Measurements from ENCODE around the gene EXOSC7. TPM values are rescaled to one million over a fixed set of nuclear protein-coding genes. Genes with fewer than 3 reads are reported as not detected.

Gene EXOSC7
- total and polyA plus RNA-seq, 9 of the 15 experiments (the other 6 are each of a cell fraction or from before 2014, with no cell fraction given), result 88.5 to 237 (median 112) TPM

DNA sequence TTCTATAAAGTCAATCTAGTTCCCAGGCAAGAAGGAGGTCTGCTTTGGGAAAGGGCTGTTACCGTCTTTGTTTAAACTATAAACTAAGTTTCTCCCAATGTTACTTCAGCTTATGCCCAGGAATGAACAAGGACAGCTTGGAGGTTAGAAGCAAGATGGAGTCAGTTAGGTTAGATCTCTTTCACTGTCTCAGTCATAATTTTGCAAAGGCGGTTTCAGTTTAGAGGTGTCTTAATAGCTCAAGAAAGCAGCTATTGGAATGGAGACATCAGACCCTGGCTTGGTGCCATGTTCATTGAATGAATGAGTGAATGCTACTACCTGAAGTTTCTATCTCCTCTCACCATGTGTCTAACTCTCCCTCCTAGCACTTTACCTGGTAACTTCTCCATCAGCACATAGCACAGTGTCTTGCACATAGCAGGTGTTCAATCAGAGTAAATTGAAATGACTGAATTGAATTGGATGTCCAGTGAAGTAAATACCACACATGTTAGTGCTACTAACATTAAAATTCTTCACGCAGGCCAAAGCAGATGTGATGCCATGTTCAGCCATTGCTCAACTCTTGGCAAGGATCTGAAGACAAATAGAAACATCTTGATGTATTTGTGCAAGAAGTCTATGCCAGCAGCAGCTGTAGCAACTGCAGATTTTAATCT, 78.3 kb downstream of the EXOSC7 start (continued):
- TF ChIP-seq, protein P1, sequence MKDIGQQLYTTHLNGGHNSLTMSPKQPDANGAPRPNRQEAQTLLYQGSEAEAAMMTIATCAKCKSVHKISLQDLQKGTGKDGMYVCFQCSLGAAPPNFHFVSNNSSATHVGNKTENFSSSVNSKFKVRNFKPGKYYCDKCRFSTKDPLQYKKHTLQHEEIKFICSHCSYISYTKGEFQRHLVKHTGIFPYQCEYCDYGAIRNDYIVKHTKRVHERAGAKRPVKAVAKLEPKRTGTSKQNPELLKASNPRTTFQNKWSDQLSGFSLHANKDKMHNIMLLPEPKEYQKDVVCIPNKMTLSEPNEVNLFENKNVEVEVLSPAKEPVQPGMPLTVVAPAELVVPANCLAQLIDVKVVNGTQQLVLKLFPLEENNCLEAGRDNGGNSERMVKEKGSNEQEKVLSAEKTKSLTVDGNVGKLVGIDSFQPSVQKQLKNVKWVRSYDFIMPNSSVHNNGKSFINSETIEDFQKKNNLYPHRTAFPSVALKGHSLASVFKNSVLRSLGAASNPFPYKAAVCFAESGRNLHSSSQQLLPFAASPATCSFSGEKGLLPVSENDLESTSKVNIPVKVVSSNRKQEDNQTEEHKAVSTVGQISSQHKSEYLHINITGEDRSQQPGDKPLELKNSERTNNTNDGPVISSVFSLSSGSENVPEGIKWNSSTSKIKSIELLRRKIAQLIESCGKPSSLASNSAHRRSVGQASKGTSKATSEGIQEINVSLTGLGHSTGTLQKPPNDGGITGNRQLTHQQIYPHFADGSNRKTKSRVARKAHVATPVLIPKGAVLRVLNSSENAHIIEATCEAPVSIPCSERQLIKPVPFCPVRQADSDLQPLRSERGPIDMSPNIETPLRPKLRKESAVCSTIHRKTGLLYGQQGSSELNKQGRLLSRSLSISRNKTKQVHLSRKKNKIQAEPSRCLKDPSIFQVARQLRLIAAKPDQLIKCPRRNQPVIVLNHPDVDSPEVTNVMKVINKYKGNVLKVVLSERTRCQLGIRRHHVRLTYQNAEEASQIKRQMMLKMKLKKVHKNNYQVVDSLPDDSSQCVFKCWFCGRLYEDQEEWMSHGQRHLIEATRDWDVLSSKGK (CRISPR knock-in tag; IDR thresholded peaks at IDR 0.05), result no peak
- TF ChIP-seq KDM4B (IDR thresholded peaks at IDR 0.05; ENCODE audit: borderline replicate concordance in 2 of 2, low read depth in 1 of 2), result no peak
- no peak for TF ChIP-seq KDM5B (IDR thresholded peaks at IDR 0.05; ENCODE audit: insufficient replicate concordance, low read depth, low read length)
- no peak for TF ChIP-seq PBX2 (CRISPR knock-in tag; IDR thresholded peaks at IDR 0.05; ENCODE audit: low read depth)
- TF ChIP-seq PBX2 (tag; conservative IDR thresholded peaks at IDR 0.05; ENCODE audit: low read depth), result peak; percentile 69
- TF ChIP-seq ZNF146 (CRISPR knock-in tag; IDR thresholded peaks at IDR 0.05; ENCODE audit: unreplicated experiment), result no peak
- no peak for TF ChIP-seq KHSRP (IDR thresholded peaks at IDR 0.05)
- TF ChIP-seq ELF2 (CRISPR knock-in tag; IDR thresholded peaks at IDR 0.05), result peak; percentile 65; the same call in 1 of the 2 replicates
- TF ChIP-seq ARNT (IDR thresholded peaks at IDR 0.05), result no peak
- peak; percentile 68; the same call in 1 of the 2 replicates for TF ChIP-seq ZNF707 (CRISPR knock-in tag; conservative IDR thresholded peaks at IDR 0.05)
- no peak for TF ChIP-seq ZNF3 (CRISPR knock-in tag; IDR thresholded peaks at IDR 0.05)
- TF ChIP-seq MLX (CRISPR knock-in tag; conservative IDR thresholded peaks at IDR 0.05), result no peak
- TF ChIP-seq MECOM (CRISPR knock-in tag; IDR thresholded peaks at IDR 0.05), result peak; percentile 94
- no peak for TF ChIP-seq GATAD2B (IDR thresholded peaks at IDR 0.05; ENCODE audit: borderline replicate concordance)
- TF ChIP-seq ZBTB1 (CRISPR knock-in tag; IDR thresholded peaks at IDR 0.05; ENCODE audit: borderline replicate concordance, low read depth), result no peak
- TF ChIP-seq ZNF511 (CRISPR knock-in tag; IDR thresholded peaks at IDR 0.05), result no peak
- TF ChIP-seq FUS (optimal IDR thresholded peaks at IDR 0.05; ENCODE audit: low read depth, low read length), result no peak
- TF ChIP-seq, protein P2, sequence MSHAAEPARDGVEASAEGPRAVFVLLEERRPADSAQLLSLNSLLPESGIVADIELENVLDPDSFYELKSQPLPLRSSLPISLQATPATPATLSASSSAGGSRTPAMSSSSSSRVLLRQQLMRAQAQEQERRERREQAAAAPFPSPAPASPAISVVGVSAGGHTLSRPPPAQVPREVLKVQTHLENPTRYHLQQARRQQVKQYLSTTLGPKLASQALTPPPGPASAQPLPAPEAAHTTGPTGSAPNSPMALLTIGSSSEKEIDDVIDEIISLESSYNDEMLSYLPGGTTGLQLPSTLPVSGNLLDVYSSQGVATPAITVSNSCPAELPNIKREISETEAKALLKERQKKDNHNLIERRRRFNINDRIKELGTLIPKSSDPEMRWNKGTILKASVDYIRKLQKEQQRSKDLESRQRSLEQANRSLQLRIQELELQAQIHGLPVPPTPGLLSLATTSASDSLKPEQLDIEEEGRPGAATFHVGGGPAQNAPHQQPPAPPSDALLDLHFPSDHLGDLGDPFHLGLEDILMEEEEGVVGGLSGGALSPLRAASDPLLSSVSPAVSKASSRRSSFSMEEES (CRISPR knock-in tag; IDR thresholded peaks at IDR 0.05), result peak; percentile 38
- TF ChIP-seq TSC22D4 (tag; IDR thresholded peaks at IDR 0.05), result no peak

Data from K562 (cell line).